ENCODE measurements around the gene PGLYRP3.

The PGLYRP3 gene

GRCh38 chr1:153310526-153310925 lies 2.2 kb downstream of the PGLYRP3 start:
- FAIRE-seq: no peak

GRCh38 chr1:153309441-153309840 lies 3.3 kb downstream of the PGLYRP3 start:
- no peak for FAIRE-seq

GRCh38 chr1:153308540-153308939 lies 4.2 kb downstream of the PGLYRP3 start:
- FAIRE-seq: no peak

- no peak for FAIRE-seq
Measured at GRCh38 chr1:153307221-153307600, 5.5 kb downstream of the PGLYRP3 start.

GRCh38 chr1:153306303-153307220 lies 6.2 kb downstream of the PGLYRP3 start:
- no peak for FAIRE-seq

- FAIRE-seq: no peak
Measured at GRCh38 chr1:153305682-153306081, 7.1 kb downstream of the PGLYRP3 start.

- FAIRE-seq: no peak
Measured at GRCh38 chr1:153302308-153302707, 10.4 kb downstream of the PGLYRP3 start.

- FAIRE-seq: no peak
Measured at GRCh38 chr1:153293851-153294250, 18.9 kb downstream of the PGLYRP3 start.

- no peak for FAIRE-seq
Measured at GRCh38 chr1:153293480-153293775, 19.3 kb downstream of the PGLYRP3 start.

- no peak for FAIRE-seq
Measured at GRCh38 chr1:153292740-153293479, 19.8 kb downstream of the PGLYRP3 start.

- no peak for FAIRE-seq
Measured at GRCh38 chr1:153292185-153292584, 20.6 kb downstream of the PGLYRP3 start.

GRCh38 chr1:153291514-153291913 lies 21.2 kb downstream of the PGLYRP3 start:
- FAIRE-seq: no peak

- no peak for FAIRE-seq
Measured at GRCh38 chr1:153288634-153289275, 24.0 kb downstream of the PGLYRP3 start.

- FAIRE-seq: no peak
Measured at GRCh38 chr1:153277852-153278251, 34.9 kb downstream of the PGLYRP3 start.

GRCh38 chr1:153272186-153272585 lies 40.6 kb downstream of the PGLYRP3 start:
- no peak for FAIRE-seq

GRCh38 chr1:153271711-153272110 lies 41.0 kb downstream of the PGLYRP3 start:
- FAIRE-seq: no peak

- no peak for FAIRE-seq
Measured at GRCh38 chr1:153265457-153265856, 47.3 kb downstream of the PGLYRP3 start.

- FAIRE-seq: no peak
Measured at GRCh38 chr1:153262462-153263157, 50.1 kb downstream of the PGLYRP3 start.

GRCh38 chr1:153262070-153262366 lies 50.7 kb downstream of the PGLYRP3 start:
- no peak for FAIRE-seq

GRCh38 chr1:153261281-153262069 lies 51.3 kb downstream of the PGLYRP3 start:
- FAIRE-seq: no peak

GRCh38 chr1:153260585-153261280 lies 52.0 kb downstream of the PGLYRP3 start:
- no peak for FAIRE-seq

- FAIRE-seq: no peak
Measured at GRCh38 chr1:153259387-153259786, 53.4 kb downstream of the PGLYRP3 start, which contains the start of gene LORICRIN. Gene LORICRIN, plus strand, starts transcription at chr1:153259687. Its CDS starts 1,263 bp downstream, at chr1:153260950.

Measured in G401.6 (cell line).